Epithelial cell of proximal tubule (primary cell): ENCODE measurements around the gene CR1. TPM values are rescaled to one million over a fixed set of nuclear protein-coding genes. Genes with fewer than 3 reads are reported as not detected.
A peak's percentile ranks its signal among the peaks of the same experiment; 100 is the strongest.

Experiments
- DNase-seq: peaks from one replicate; pipeline ENCODE4 v3.0.0-alpha.2; 2011; ENCODE audit warnings: low read depth
- H3K4me3 ChIP-seq: 2 replicates; pipeline ENCODE4 v1.5.1; 2011; ENCODE audit warnings: low read depth, mild to moderate bottlenecking, low read length
- CTCF ChIP-seq: conservative IDR thresholded peaks from 2 replicates; pipeline ENCODE4 v1.5.1; 2012; ENCODE audit warnings: low read depth, mild to moderate bottlenecking, low read length
- total RNA-seq: library from RNA; depleted of rRNA; stranded (reverse); fragments of >200 nt; gene quantifications from 2 replicates; pipeline ENCODE4 v1.2.3, GENCODE V29; 2015

CR1 gene
- total RNA-seq, 1 donor from 2014 or later: not detected

GRCh38 chr1:207649210-207649753, 153.3 kb downstream of the CR1 start:
- H3K4me3 ChIP-seq: no peak overlapping the region
- DNase-seq: no peak
- no peak for TF ChIP-seq CTCF

DNA sequence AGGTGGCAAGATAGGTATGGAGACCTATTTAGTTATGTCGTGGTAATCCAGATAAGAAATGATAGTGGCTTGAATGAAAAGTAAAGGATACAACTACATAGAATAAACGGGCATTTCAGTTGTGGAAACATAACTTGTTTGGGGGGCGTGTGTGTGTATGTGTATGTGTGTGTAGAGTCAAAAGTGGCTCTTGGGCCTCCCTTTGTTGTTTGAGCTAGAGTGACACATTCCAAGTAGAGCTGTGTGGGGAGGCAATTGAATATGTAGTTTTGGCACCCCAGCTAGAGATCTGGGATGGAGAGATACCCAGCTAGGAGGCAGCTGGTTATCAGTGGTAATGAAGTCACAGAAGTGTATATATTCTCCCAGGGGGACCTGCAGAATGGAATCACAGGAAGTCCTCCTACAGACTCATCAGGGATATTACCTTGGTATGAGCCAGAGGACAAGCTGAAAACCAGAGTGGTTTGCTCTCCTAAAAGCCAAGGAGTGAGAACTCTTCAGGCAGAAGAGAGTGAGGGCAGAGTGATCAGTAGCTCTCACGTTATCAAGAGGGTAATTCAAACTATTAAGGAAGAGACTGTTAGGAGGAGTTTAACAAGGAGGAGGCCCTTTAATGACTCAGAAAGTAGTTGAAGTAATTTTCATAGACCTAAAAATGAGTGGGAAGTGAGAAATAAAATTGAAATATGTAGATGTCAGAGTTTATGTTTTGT, 154.1 kb downstream of the CR1 start:
- DNase-seq: no peak
- H3K4me3 ChIP-seq: no peak overlapping the region
- no peak for TF ChIP-seq CTCF

GRCh38 chr1:207651583-207651982, 155.6 kb downstream of the CR1 start:
- no peak for TF ChIP-seq CTCF
- DNase-seq: no peak
- no peak overlapping the region for H3K4me3 ChIP-seq

DNA sequence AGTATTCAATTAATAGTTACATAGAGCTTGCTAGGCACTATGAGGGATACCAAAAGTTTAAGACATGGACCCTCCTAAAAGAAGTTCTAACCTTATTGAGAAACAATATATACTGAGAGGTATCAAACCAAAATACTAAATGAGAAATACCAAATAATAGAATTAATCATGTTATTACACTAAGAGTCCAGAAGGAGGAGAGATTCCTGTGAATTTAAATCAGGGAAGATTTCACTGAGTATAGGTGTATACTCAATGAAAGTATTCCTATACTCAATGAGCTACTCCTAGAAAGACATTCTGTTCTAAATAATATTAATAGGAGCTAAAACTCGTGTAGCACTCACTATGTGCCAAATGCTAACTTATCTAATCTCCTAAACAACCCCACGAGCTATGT, 158.4 kb downstream of the CR1 start:
- peak; percentile 22 for TF ChIP-seq CTCF
- no peak for DNase-seq
- H3K4me3 ChIP-seq: no peak overlapping the region

GRCh38 chr1:207658408-207658807, 162.5 kb downstream of the CR1 start:
- no peak for TF ChIP-seq CTCF
- DNase-seq: no peak
- H3K4me3 ChIP-seq: no peak overlapping the region

- H3K4me3 ChIP-seq: no peak overlapping the region
- DNase-seq: no peak
- TF ChIP-seq CTCF: no peak
Observed at GRCh38 chr1:207658904-207659485, 163.0 kb downstream of the CR1 start.
